Muscle of leg (tissue), 11 donors: ENCODE measurements around the gene CRIP3. TPM values are rescaled to one million over a fixed set of nuclear protein-coding genes. Genes with fewer than 3 reads are reported as not detected.

ENCODE experiments used
- DNase-seq: peaks from one replicate; pipeline ENCODE4 v3.0.0; 2013
- H3K27ac ChIP-seq: one replicate; pipeline ENCODE4 v1.5.1; 2013; ENCODE audit warnings: mild to moderate bottlenecking, low read length, control low read depth
- H3K27me3 ChIP-seq: one replicate; pipeline ENCODE4 v1.6.1; 2013; ENCODE audit warnings: low read length; ENCODE audit not compliant: control insufficient read depth, insufficient read depth
- H3K36me3 ChIP-seq: one replicate; pipeline ENCODE4 v1.6.1; 2013; ENCODE audit warnings: low read length; ENCODE audit not compliant: control insufficient read depth, insufficient read depth
- H3K4me1 ChIP-seq: one replicate; pipeline ENCODE4 v1.6.1; 2013; ENCODE audit warnings: low read length; ENCODE audit not compliant: control insufficient read depth, insufficient read depth
- H3K4me3 ChIP-seq: one replicate; pipeline ENCODE4 v1.5.1; 2013; ENCODE audit warnings: low read length, control low read depth
- H3K9me3 ChIP-seq: replicated peaks from 2 replicates; pipeline ENCODE4 v1.6.1; 2013; ENCODE audit warnings: low read depth, low read length; ENCODE audit not compliant: control insufficient read depth
- WGBS: methylation state at CpG from one replicate; pipeline ENCODE4 v1.1.5; 2013; ENCODE audit warnings: missing lambda C conversion rate; ENCODE audit not compliant: insufficient coverage; 5-methylcytosine and 5-hydroxymethylcytosine counted together
- polyA plus RNA-seq, 8 donors: library from polyadenylated mRNA; unstranded; fragments of 120-200 nt; gene quantifications; one replicate each; pipeline versions ENCODE4 v1.2.1 to v1.2.3, GENCODE V29; 2013; ENCODE audit warnings: inconsistent platforms in 1 of 8, low replicate concordance in 1 of 8; ENCODE audit not compliant: insufficient read length in 8 of 8, insufficient read depth in 1 of 8
- total RNA-seq: library from RNA; stranded (reverse); fragments of 120-200 nt; gene quantifications from one replicate; pipeline ENCODE4 v1.2.4, GENCODE V29; 2013

The CRIP3 gene
- total and polyA plus RNA-seq, 9 donors, result 0.64 to 2.6 (median 1.2) TPM

GRCh38 chr6:43256670-43257366 is 51.8 kb downstream of the CRIP3 start:
- Histone ChIP-seq H3K4me3 (no peak overlapping the region), H3K36me3 (no peaks in the 10 kb centered on the region), H3K27ac (no peak overlapping the region), H3K4me1 (peaks cover under 1% of the 10 kb centered on the region), H3K27me3 (peaks cover 14% of the 10 kb centered on the region), H3K9me3 (no peaks in the 10 kb centered on the region)
- 74% methylated on average over 5 of the region's 9 CpGs for WGBS
- no peak for DNase-seq

Other genes with a start within 250 kb of the CRIP3 start
- 27.6 TPM for gene MRPL2, start 249.4 kb downstream of the CRIP3 start, total RNA-seq
- gene MRPL2, start 249.4 kb downstream of the CRIP3 start, polyA plus RNA-seq, result 10 to 100 TPM; 39.5 to 55.1 (median 47.5) TPM
- 21.6 TPM for gene KLC4, start 249.2 kb downstream of the CRIP3 start, total RNA-seq
- 10 to 100 TPM; 19.4 to 36.3 (median 26.1) TPM for gene KLC4, start 249.2 kb downstream of the CRIP3 start, polyA plus RNA-seq
- 40.2 TPM for gene PTK7, start 232.5 kb downstream of the CRIP3 start, total RNA-seq
- 100 to 1,000 TPM in 1 of 8 donors, 10 to 100 TPM in 7; 44.1 to 117 (median 79.3) TPM for gene PTK7, start 232.5 kb downstream of the CRIP3 start, polyA plus RNA-seq
- gene SRF, start 137.6 kb downstream of the CRIP3 start, total RNA-seq, result 21.9 TPM
- 10 to 100 TPM; 41.3 to 58.5 (median 48.0) TPM for gene SRF, start 137.6 kb downstream of the CRIP3 start, polyA plus RNA-seq
- gene CUL9, start 126.6 kb downstream of the CRIP3 start, total RNA-seq, result 16.8 TPM
- 10 to 100 TPM; 11.8 to 23.9 (median 19.9) TPM for gene CUL9, start 126.6 kb downstream of the CRIP3 start, polyA plus RNA-seq
- gene DNPH1, start 79.3 kb downstream of the CRIP3 start, total RNA-seq, result 20.1 TPM
- gene DNPH1, start 79.3 kb downstream of the CRIP3 start, polyA plus RNA-seq, result 10 to 100 TPM; 24.1 to 32.0 (median 27.7) TPM
- gene TTBK1, start 65.3 kb downstream of the CRIP3 start, total RNA-seq, result under 0.01 TPM
- under 1 TPM; 0.04 to 0.17 (median 0.05) TPM for gene TTBK1, start 65.3 kb downstream of the CRIP3 start, polyA plus RNA-seq
- gene SLC22A7, start 10.6 kb downstream of the CRIP3 start, total RNA-seq, result not detected
- gene SLC22A7, start 10.6 kb downstream of the CRIP3 start, polyA plus RNA-seq, result under 1 TPM in 2 of 8 donors, not detected in 6; 0.13 to 0.53 TPM
- gene ZNF318, start 60.8 kb upstream of the CRIP3 start, total RNA-seq, result 9.4 TPM
- 10 to 100 TPM; 12.2 to 17.3 (median 13.0) TPM for gene ZNF318, start 60.8 kb upstream of the CRIP3 start, polyA plus RNA-seq
- 10.7 TPM for gene ABCC10, start 118.7 kb upstream of the CRIP3 start, total RNA-seq
- 10 to 100 TPM; 13.1 to 22.0 (median 14.9) TPM for gene ABCC10, start 118.7 kb upstream of the CRIP3 start, polyA plus RNA-seq
- 2.0 TPM for gene DLK2, start 146.7 kb upstream of the CRIP3 start, total RNA-seq
- 1 to 10 TPM; 1.7 to 3.5 (median 2.4) TPM for gene DLK2, start 146.7 kb upstream of the CRIP3 start, polyA plus RNA-seq
- 15.9 TPM for gene TJAP1, start 168.7 kb upstream of the CRIP3 start, total RNA-seq
- gene TJAP1, start 168.7 kb upstream of the CRIP3 start, polyA plus RNA-seq, result 10 to 100 TPM; 19.4 to 31.4 (median 25.9) TPM
- 0.22 TPM for gene LRRC73, start 201.5 kb upstream of the CRIP3 start, total RNA-seq
- under 1 TPM; 0.11 to 0.27 (median 0.15) TPM for gene LRRC73, start 201.5 kb upstream of the CRIP3 start, polyA plus RNA-seq
- gene YIPF3, start 208.1 kb upstream of the CRIP3 start, total RNA-seq, result 59.5 TPM
- gene YIPF3, start 208.1 kb upstream of the CRIP3 start, polyA plus RNA-seq, result 10 to 100 TPM; 80.7 to 98.0 (median 91.2) TPM
- 21.1 TPM for gene POLR1C, start 208.3 kb upstream of the CRIP3 start, total RNA-seq
- 10 to 100 TPM; 16.7 to 22.2 (median 19.2) TPM for gene POLR1C, start 208.3 kb upstream of the CRIP3 start, polyA plus RNA-seq